Lower lobe of right lung (tissue), 2 donors: ENCODE measurements around the gene DHX57. TPM values are rescaled to one million over a fixed set of nuclear protein-coding genes. Genes with fewer than 3 reads are reported as not detected.
"Not testable (repeated sequence)": the region's sequence is repeated elsewhere in the genome, so short reads cannot be mapped to it uniquely, and the experiment has no call there.

Source experiments
- ATAC-seq, 2 donors: fragments of 200-7000 bp; cut with Tn5 transposase; one replicate each; pipeline ENCODE4 v1.9.1; 2020 to 2022; ENCODE audit warnings: mild to moderate bottlenecking in 2 of 2, moderate library complexity in 2 of 2
- DNase-seq: peaks from one replicate; pipeline ENCODE4 v3.0.0-alpha.2; 2020
- H3K27ac ChIP-seq: fragments of 200-600 bp; one replicate; pipeline ENCODE4 v1.8.0; 2022
- H3K27me3 ChIP-seq: fragments of 200-600 bp; one replicate; pipeline ENCODE4 v1.8.0; 2022; ENCODE audit warnings: low read depth
- H3K36me3 ChIP-seq: fragments of 200-600 bp; one replicate; pipeline ENCODE4 v1.8.0; 2022; ENCODE audit warnings: mild to moderate bottlenecking
- H3K4me1 ChIP-seq: fragments of 200-600 bp; one replicate; pipeline ENCODE4 v1.8.0; 2022
- H3K4me3 ChIP-seq: fragments of 200-600 bp; one replicate; pipeline ENCODE4 v1.8.0; 2022; ENCODE audit warnings: mild to moderate bottlenecking
- H3K9me3 ChIP-seq: fragments of 200-600 bp; one replicate; pipeline ENCODE4 v1.8.0; 2022
- CTCF ChIP-seq: fragments of 200-600 bp; IDR thresholded peaks from one replicate; pipeline ENCODE4 v1.8.0; 2022; ENCODE audit warnings: antibody characterized with exemption, mild to moderate bottlenecking
- intact Hi-C: fragments of 100-400 bp; cut with DNase I; formaldehyde crosslinking; loops from one replicate; pipeline ENCODE4 v1.11.0; 2022
- total RNA-seq: library from RNA; stranded (reverse); fragmentation: NEBNext Ultra II Directional; extraction: Animal tissue kit (Norgen Biotek cat#: 25700); gene quantifications from one replicate; pipeline ENCODE4 v1.2.1, GENCODE V29; 2021
- donor health status: DM: no; HTN: yes; CAD: no; lungs with severe emphysema.

Gene DHX57
- total RNA-seq, 1 donor from 2014 or later: 15.5 TPM

GRCh38 chr2:38829971-38830370 is 45.8 kb downstream of the DHX57 start:
- intact Hi-C loops: no loop called here
- peak overlapping the region; percentile 18 for H3K27ac ChIP-seq
- H3K27me3 ChIP-seq: no peaks in the 10 kb centered on the region
- no peak for DNase-seq
- TF ChIP-seq CTCF: no peak
- H3K4me3 ChIP-seq: no peak overlapping the region
- peaks cover 41% of the 10 kb centered on the region for H3K36me3 ChIP-seq
- no peak for ATAC-seq
- H3K4me1 ChIP-seq: no peaks in the 10 kb centered on the region
- H3K9me3 ChIP-seq: no peaks in the 10 kb centered on the region

- Histone ChIP-seq H3K9me3 (no peaks in the 10 kb centered on the region), H3K4me1 (no peaks in the 10 kb centered on the region), H3K36me3 (peaks cover 45% of the 10 kb centered on the region), H3K27me3 (no peaks in the 10 kb centered on the region), H3K4me3 (no peak overlapping the region), H3K27ac (no peak overlapping the region)
- DNase-seq (no peak), ATAC-seq (no peak)
- intact Hi-C loops: no loop called here
- TF ChIP-seq CTCF: no peak
These were observed 47.3 kb downstream of the DHX57 start for GRCh38 chr2:38828460-38828859.

- intact Hi-C loops, DNase-seq, ATAC-seq, H3K27me3 ChIP-seq, H3K4me3 ChIP-seq, H3K4me1 ChIP-seq, H3K9me3 ChIP-seq, H3K27ac ChIP-seq: not testable (repeated sequence)
- H3K36me3 ChIP-seq: peaks cover 46% of the 10 kb centered on the region
These were observed 48.1 kb downstream of the DHX57 start for GRCh38 chr2:38827539-38828145.

GRCh38 chr2:38825956-38826355 is 49.8 kb downstream of the DHX57 start:
- ATAC-seq: no peak
- H3K4me3 ChIP-seq: no peak overlapping the region

GRCh38 chr2:38824906-38825305 is 50.8 kb downstream of the DHX57 start:
- Histone ChIP-seq H3K9me3 (no peaks in the 10 kb centered on the region), H3K4me1 (no peaks in the 10 kb centered on the region), H3K4me3 (no peak overlapping the region), H3K27me3 (no peaks in the 10 kb centered on the region), H3K27ac (no peak overlapping the region), H3K36me3 (peaks cover 70% of the 10 kb centered on the region)
- intact Hi-C loops: no loop called here
- TF ChIP-seq CTCF: no peak
- no peak for ATAC-seq
- no peak for DNase-seq

More at GRCh38 chr2:38825956-38826355, 49.8 kb downstream of the DHX57 start:
- Histone ChIP-seq H3K4me1 (no peaks in the 10 kb centered on the region), H3K27ac (no peak overlapping the region), H3K27me3 (no peaks in the 10 kb centered on the region), H3K9me3 (no peaks in the 10 kb centered on the region), H3K36me3 (peaks cover 60% of the 10 kb centered on the region)
- DNase-seq: no peak
- TF ChIP-seq CTCF: no peak
- intact Hi-C loops: no loop called here

- Histone ChIP-seq H3K36me3 (peaks cover 83% of the 10 kb centered on the region), H3K27me3 (no peaks in the 10 kb centered on the region), H3K4me3 (no peak overlapping the region), H3K9me3 (no peaks in the 10 kb centered on the region), H3K4me1 (no peaks in the 10 kb centered on the region), H3K27ac (no peak overlapping the region)
- intact Hi-C loops: no loop called here
- ATAC-seq (no peak), DNase-seq (no peak)
- TF ChIP-seq CTCF: no peak
These were observed 52.3 kb downstream of the DHX57 start for GRCh38 chr2:38823386-38823785.
